Adrenal gland (tissue), 12 donors: Measurements from ENCODE around the gene HPSE2. TPM values are rescaled to one million over a fixed set of nuclear protein-coding genes. Genes with fewer than 3 reads are reported as not detected.

Experiments used
- DNase-seq, 7 donors: peaks; one replicate each; pipeline ENCODE4 v3.0.0-alpha.2; 2019 to 2020
- H3K27ac ChIP-seq, 5 donors: fragments of 200-600 bp; sonication (generic) in 4 of 5; 1 replicate in 3 of 5; 2 replicates in 2 of 5; pipeline versions ENCODE4 v1.5.1 to v1.8.0; 2016 to 2020; ENCODE audit warnings: mild to moderate bottlenecking in 1 of 5
- H3K27me3 ChIP-seq: fragments of 200-600 bp; 2 replicates; pipeline ENCODE4 v1.8.0; 2021
- H3K36me3 ChIP-seq, 2 donors: fragments of 200-600 bp; replicated peaks in 1 of 2; 1 replicate in 1 of 2; 2 replicates in 1 of 2; pipeline versions ENCODE4 v1.5.1 to v1.8.0; 2018 to 2022
- H3K4me1 ChIP-seq, 2 donors: fragments of 200-600 bp; replicated peaks in 1 of 2; 1 replicate in 1 of 2; 2 replicates in 1 of 2; pipeline versions ENCODE4 v1.5.1 to v1.8.0; 2018 to 2021
- H3K4me3 ChIP-seq, 4 donors: fragments of 200-600 bp; sonication (generic) in 3 of 4; one replicate each; pipeline ENCODE4 v1.5.1; 2016 to 2018
- H3K9me3 ChIP-seq, 3 donors: fragments of 200-600 bp; sonication (generic) in 1 of 3; replicated peaks in 1 of 3; 1 replicate in 2 of 3; 2 replicates in 1 of 3; pipeline versions ENCODE4 v1.5.1 to v1.8.0; 2016 to 2021
- POLR2A ChIP-seq, 2 donors: fragments of 450-650 bp; IDR thresholded peaks; one replicate each; pipeline ENCODE4 v1.6.1; 2017; ENCODE audit warnings: antibody characterized with exemption in 2 of 2, mild to moderate bottlenecking in 2 of 2, moderate library complexity in 1 of 2
- WGBS, 4 donors: extraction: QIAGEN DNeasy Blood & Tissue Kit in 2 of 4; methylation state at CpG; one replicate each; pipeline versions ENCODE4 v1.1.5 to v1.1.7; 2013 to 2017; 5-methylcytosine and 5-hydroxymethylcytosine counted together
- intact Hi-C, 2 donors: fragments of 100-400 bp; cut with DNase I; formaldehyde crosslinking; loops; one replicate each; pipeline versions ENCODE4 v1.14.1 to v1.15.0; 2022 to 2023
- polyA plus RNA-seq, 3 donors: library from polyadenylated mRNA; stranded (reverse); fragments of 200-250 nt in 2 of 3; fragments of 350-450 nt in 1 of 3; fragmentation: Illumina TruSeq in 1 of 3; extraction: RNeasy Lipid Tissue Mini Kit (QIAGEN cat#74804) in 1 of 3; gene quantifications; one replicate each; pipeline ENCODE4 v1.2.3, GENCODE V29; 2013 to 2014
- total RNA-seq, 9 donors: library from RNA; depleted of rRNA in 4 of 9; stranded (reverse); fragments of >200 nt in 4 of 9; fragments of 120-200 nt in 1 of 9; fragmentation: NEBNext Ultra II Directional in 1 of 9; extraction: Animal tissue kit (Norgen Biotek cat#: 25700) in 1 of 9; gene quantifications; one replicate each; pipeline versions ENCODE4 v1.1.0 to v1.2.4, GENCODE V29; 2013 to 2023
- TF ChIP-seq, protein P1 (sequence below), 6 experiments: fragments of 450-650 bp in 4 of 6; fragments of 200-600 bp in 2 of 6; sonication (generic) in 1 of 6; IDR thresholded peaks; 1 replicate in 5 of 6; 2 replicates in 1 of 6; pipeline versions ENCODE4 v1.5.1 to v1.8.0; 2016 to 2021; ENCODE audit warnings: antibody characterized with exemption in 6 of 6, mild to moderate bottlenecking in 2 of 6, moderate library complexity in 1 of 6
- donor health status: healthy with polysubstance abuse.
- donor health status: Bipolar disorder and iron deficiency.
- donor health status: DM: yes; HTN: yes; CAD: no.
- donor health status: DM: no; HTN: no; CAD: no.
- donor health status: DM: no; HTN: no; CAD: no.
- donor health status: DM: yes; HTN: yes; CAD: no.

The HPSE2 gene
- total and polyA plus RNA-seq, 12 donors = under 0.01 to 0.16 (median 0.10) TPM; not detected in 9

GRCh38 chr10:99057936-99058690 is 177.5 kb downstream of the HPSE2 start:
- H3K4me1 ChIP-seq = no peaks in the 10 kb centered on the region
- H3K27ac ChIP-seq = no peak overlapping the region
- DNase-seq = no peak
- intact Hi-C loops = no loop called here
- no peak overlapping the region for H3K4me3 ChIP-seq
- H3K27me3 ChIP-seq = no peaks in the 10 kb centered on the region
- 40 to 47% (median 44%) methylated on average over 4 of the region's 4 CpGs for WGBS, 4 donors
- TF ChIP-seq, protein P1, sequence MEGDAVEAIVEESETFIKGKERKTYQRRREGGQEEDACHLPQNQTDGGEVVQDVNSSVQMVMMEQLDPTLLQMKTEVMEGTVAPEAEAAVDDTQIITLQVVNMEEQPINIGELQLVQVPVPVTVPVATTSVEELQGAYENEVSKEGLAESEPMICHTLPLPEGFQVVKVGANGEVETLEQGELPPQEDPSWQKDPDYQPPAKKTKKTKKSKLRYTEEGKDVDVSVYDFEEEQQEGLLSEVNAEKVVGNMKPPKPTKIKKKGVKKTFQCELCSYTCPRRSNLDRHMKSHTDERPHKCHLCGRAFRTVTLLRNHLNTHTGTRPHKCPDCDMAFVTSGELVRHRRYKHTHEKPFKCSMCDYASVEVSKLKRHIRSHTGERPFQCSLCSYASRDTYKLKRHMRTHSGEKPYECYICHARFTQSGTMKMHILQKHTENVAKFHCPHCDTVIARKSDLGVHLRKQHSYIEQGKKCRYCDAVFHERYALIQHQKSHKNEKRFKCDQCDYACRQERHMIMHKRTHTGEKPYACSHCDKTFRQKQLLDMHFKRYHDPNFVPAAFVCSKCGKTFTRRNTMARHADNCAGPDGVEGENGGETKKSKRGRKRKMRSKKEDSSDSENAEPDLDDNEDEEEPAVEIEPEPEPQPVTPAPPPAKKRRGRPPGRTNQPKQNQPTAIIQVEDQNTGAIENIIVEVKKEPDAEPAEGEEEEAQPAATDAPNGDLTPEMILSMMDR (IDR thresholded peaks at IDR 0.05) = no peak
- TF ChIP-seq POLR2A (IDR thresholded peaks at IDR 0.05) = no peak
- no peaks in the 10 kb centered on the region for H3K9me3 ChIP-seq
- H3K36me3 ChIP-seq = no peaks in the 10 kb centered on the region

- intact Hi-C loops = no loop called here
- no peaks in the 10 kb centered on the region for H3K27me3 ChIP-seq
- TF ChIP-seq, protein P1 (IDR thresholded peaks at IDR 0.05) = no peak
- TF ChIP-seq POLR2A (IDR thresholded peaks at IDR 0.05) = no peak
- no peaks in the 10 kb centered on the region for H3K4me1 ChIP-seq
- H3K9me3 ChIP-seq = no peaks in the 10 kb centered on the region
- DNase-seq = no peak
- H3K27ac ChIP-seq = no peak overlapping the region
- H3K4me3 ChIP-seq = no peak overlapping the region
- H3K36me3 ChIP-seq = no peaks in the 10 kb centered on the region
Measured at GRCh38 chr10:99045671-99046070, 190.0 kb downstream of the HPSE2 start.

DNA sequence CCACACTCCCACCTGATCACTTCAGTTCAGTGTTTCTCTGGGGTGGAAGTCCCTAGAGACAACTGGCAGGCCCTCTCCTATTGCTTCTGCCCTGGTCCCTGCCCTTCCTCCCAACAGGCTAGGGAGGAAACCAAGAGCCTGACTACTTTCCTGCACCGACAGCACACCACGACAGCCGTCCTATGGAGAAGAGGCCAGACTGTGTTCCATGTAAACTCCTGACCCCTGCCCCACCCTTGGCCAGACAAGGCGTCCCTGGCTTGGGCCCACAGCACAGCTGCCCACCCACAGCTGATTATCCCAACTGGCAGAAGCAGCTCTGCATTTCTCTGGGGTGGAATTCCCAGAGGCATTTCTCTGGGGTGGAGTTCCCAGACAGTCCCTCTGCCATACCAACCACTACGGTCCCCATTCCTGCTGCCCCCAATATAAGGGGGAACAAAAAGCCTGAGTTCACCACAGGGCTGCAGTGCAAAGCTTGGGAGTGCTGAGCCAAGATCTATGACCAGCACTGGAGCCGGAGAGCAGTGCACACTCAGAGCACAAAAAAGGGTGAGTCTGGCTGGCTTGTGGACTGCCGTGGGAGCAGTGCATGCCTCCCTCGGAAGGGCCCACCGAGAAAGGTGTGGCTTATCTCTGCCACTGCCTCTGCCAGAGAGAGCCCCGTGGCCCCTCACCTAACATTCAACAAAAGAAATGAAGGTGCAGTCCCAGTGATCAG is 193.4 kb downstream of the HPSE2 start:
- H3K4me1 ChIP-seq = no peaks in the 10 kb centered on the region
- no peaks in the 10 kb centered on the region for H3K36me3 ChIP-seq
- no peak overlapping the region for H3K27ac ChIP-seq
- WGBS, 4 donors = 84 to 100% (median 90%) methylated on average over 7 to 10 of the region's 10 CpGs
- TF ChIP-seq, protein P1 (IDR thresholded peaks at IDR 0.05) = no peak
- TF ChIP-seq POLR2A (IDR thresholded peaks at IDR 0.05) = no peak
- no peaks in the 10 kb centered on the region for H3K9me3 ChIP-seq
- intact Hi-C loops = no loop called here
- DNase-seq = no peak
- H3K4me3 ChIP-seq = no peak overlapping the region
- H3K27me3 ChIP-seq = no peaks in the 10 kb centered on the region

DNA sequence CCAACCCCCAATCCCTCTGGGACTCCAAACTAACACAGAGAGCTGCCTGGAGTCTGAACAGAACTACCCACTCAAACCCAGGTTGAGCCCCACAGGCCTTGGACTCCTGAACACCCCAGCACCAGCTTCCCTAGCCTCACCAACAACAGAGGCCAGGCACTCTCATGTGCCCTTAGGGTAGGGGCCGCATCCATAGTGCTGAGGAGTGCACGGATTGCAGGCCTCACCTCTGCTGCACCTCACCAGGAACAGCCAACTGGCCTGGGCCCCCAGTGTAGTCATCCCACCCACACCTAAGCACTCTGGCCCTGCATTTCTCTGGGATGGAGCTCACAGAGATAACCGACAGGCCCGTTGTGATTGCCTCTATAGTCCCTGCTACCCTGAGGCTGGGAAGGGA is 194.2 kb downstream of the HPSE2 start:
- no peak for DNase-seq
- no peak overlapping the region for H3K4me3 ChIP-seq
- 85 to 93% (median 87%) methylated on average over 4 of the region's 4 CpGs; no CpG with 5 or more reads in 1 of the 4 donors for WGBS, 4 donors
- no peak overlapping the region for H3K27ac ChIP-seq
- H3K27me3 ChIP-seq = no peaks in the 10 kb centered on the region
- H3K4me1 ChIP-seq = no peaks in the 10 kb centered on the region
- no peaks in the 10 kb centered on the region for H3K36me3 ChIP-seq
- TF ChIP-seq POLR2A (IDR thresholded peaks at IDR 0.05) = no peak
- TF ChIP-seq, protein P1 (IDR thresholded peaks at IDR 0.05) = no peak
- no peaks in the 10 kb centered on the region for H3K9me3 ChIP-seq
- intact Hi-C loops = no loop called here
